Caco-2 (cell line): Measurements from ENCODE around the gene SEC23B. TPM values are rescaled to one million over a fixed set of nuclear protein-coding genes. Genes with fewer than 3 reads are reported as not detected.

Experiments
- BruUV-seq: library from RNA; stranded (reverse); fragments of 400-500 nt; replicated peaks from 2 replicates; lab custom pipeline; 2021; lab: Mats Ljungman, UMichigan
- CTCF ChIA-PET: fragments of 300-600 bp; sonication (Branson Sonifier 250); formaldehyde crosslinking; loops from one replicate; lab custom pipeline; 2022; ENCODE audit warnings: antibody characterized with exemption; lab: Charles Lee
- POLR2A ChIA-PET: fragments of 300-600 bp; sonication (Branson Sonifier 250); formaldehyde crosslinking; loops from one replicate; lab custom pipeline; 2022; ENCODE audit warnings: antibody characterized with exemption; lab: Charles Lee
- DNase-seq, 2 experiments: peaks; one replicate each; pipeline versions ENCODE4 v3.0.0 to v3.0.0-alpha.2; 2020 to 2022
- H3K27me3 ChIP-seq: replicated peaks from 2 replicates; pipeline ENCODE4 v1.6.0; 2011; ENCODE audit warnings: low read length; ENCODE audit not compliant: control insufficient read depth, insufficient read depth
- H3K36me3 ChIP-seq: 2 replicates; pipeline ENCODE4 v1.5.1; 2011; ENCODE audit warnings: low read length; ENCODE audit not compliant: control insufficient read depth, insufficient read depth
- H3K4me1 ChIP-seq: fragments of 250-450 bp; sonication (Bioruptor Pico); 2 replicates; pipeline ENCODE4 v1.5.1; 2020; ENCODE audit warnings: mild to moderate bottlenecking
- H3K4me3 ChIP-seq: 2 replicates; pipeline ENCODE4 v1.5.1; 2011; ENCODE audit warnings: low read depth, mild to moderate bottlenecking, control low read depth, low read length
- H3K9me3 ChIP-seq: fragments of 250-450 bp; sonication (Bioruptor Pico); 2 replicates; pipeline ENCODE4 v1.5.1; 2020; ENCODE audit warnings: mild to moderate bottlenecking, moderate library complexity
- H3K27ac Mint-ChIP-seq: one replicate; pipeline ENCODE4 v1.8.0; 2022; ENCODE audit warnings: mixed read lengths; ENCODE audit not compliant: unreplicated experiment
- H3K27me3 Mint-ChIP-seq: one replicate; pipeline ENCODE4 v1.8.0; 2022; ENCODE audit warnings: mixed read lengths; ENCODE audit not compliant: insufficient read depth, unreplicated experiment
- H3K36me3 Mint-ChIP-seq: one replicate; pipeline ENCODE4 v1.8.0; 2022; ENCODE audit warnings: mild to moderate bottlenecking, mixed read lengths; ENCODE audit not compliant: insufficient read depth, unreplicated experiment
- H3K4me1 Mint-ChIP-seq: one replicate; pipeline ENCODE4 v1.8.0; 2022; ENCODE audit warnings: low read depth, mixed read lengths; ENCODE audit not compliant: unreplicated experiment
- H3K4me3 Mint-ChIP-seq: one replicate; pipeline ENCODE4 v1.8.0; 2022; ENCODE audit warnings: mild to moderate bottlenecking, moderate library complexity, mixed read lengths; ENCODE audit not compliant: unreplicated experiment
- H3K9me3 Mint-ChIP-seq: one replicate; pipeline ENCODE4 v1.8.0; 2022; ENCODE audit warnings: mixed read lengths; ENCODE audit not compliant: unreplicated experiment
- CTCF ChIP-seq, 2 experiments: fragments of 200-600 bp in 1 of 2; IDR thresholded peaks; 1 replicate in 1 of 2; 2 replicates in 1 of 2; pipeline versions ENCODE4 v1.5.1 to v1.8.0; 2011 to 2022; ENCODE audit warnings: antibody characterized with exemption in 1 of 2, control low read depth in 1 of 2, inconsistent platforms in 1 of 2, low read depth in 1 of 2, low read length in 1 of 2, mild to moderate bottlenecking in 1 of 2, moderate library complexity in 1 of 2; ENCODE audit not compliant: insufficient read depth in 1 of 2, severe bottlenecking in 1 of 2, unreplicated experiment in 1 of 2
- intact Hi-C: fragments of 100-400 bp; cut with micrococcal nuclease; formaldehyde crosslinking; loops from one replicate; pipeline ENCODE4 v1.10.0; 2022; ENCODE audit not compliant: unreplicated experiment
- total RNA-seq: library from RNA; stranded (reverse); gene quantifications from 2 replicates; pipeline ENCODE4 v1.2.3, GENCODE V29; 2022

SEC23B gene
- total RNA-seq, 1 experiment from 2014 or later, result 84.1 TPM

- CTCF ChIA-PET, result no interaction called here
- Mint-ChIP-seq H3K36me3 (peaks cover 66% of the 10 kb centered on the region), H3K4me3 (no peak overlapping the region), H3K27ac (no peak overlapping the region), H3K9me3 (no peaks in the 10 kb centered on the region), H3K27me3 (no peaks in the 10 kb centered on the region), H3K4me1 (no peaks in the 10 kb centered on the region)
- Histone ChIP-seq H3K4me3 (no peak overlapping the region), H3K27me3 (no peaks in the 10 kb centered on the region), H3K36me3 (peaks cover 3% of the 10 kb centered on the region; the same call in 1 of the 2 replicates), H3K9me3 (no peaks in the 10 kb centered on the region), H3K4me1 (no peaks in the 10 kb centered on the region)
- TF ChIP-seq CTCF (IDR thresholded peaks at IDR 0.05; ENCODE audit: insufficient read depth in 1 of 2, low read depth in 1 of 2, low read length in 1 of 2, severe bottlenecking in 1 of 2, unreplicated experiment in 1 of 2), result no peak
- no peak for DNase-seq
- POLR2A ChIA-PET, result no interaction called here
- BruUV-seq, result no TSS peak
- intact Hi-C loops, result no loop called here
Observed at GRCh38 chr20:18541741-18542140, 34.0 kb downstream of the SEC23B start.

- H3K27ac Mint-ChIP-seq, result no peak overlapping the region
- H3K9me3 Mint-ChIP-seq, result no peaks in the 10 kb centered on the region
- intact Hi-C loops, result no loop called here
- no peaks in the 10 kb centered on the region for H3K9me3 ChIP-seq
- no peak overlapping the region for H3K4me3 ChIP-seq
- BruUV-seq, result no TSS peak
- no peaks in the 10 kb centered on the region for H3K27me3 Mint-ChIP-seq
- CTCF ChIA-PET, result no interaction called here
- no peaks in the 10 kb centered on the region for H3K4me1 Mint-ChIP-seq
- H3K27me3 ChIP-seq, result no peaks in the 10 kb centered on the region
- peaks cover 3% of the 10 kb centered on the region; the same call in 1 of the 2 replicates for H3K36me3 ChIP-seq
- H3K4me3 Mint-ChIP-seq, result no peak overlapping the region
- DNase-seq, result no peak
- TF ChIP-seq CTCF (IDR thresholded peaks at IDR 0.05; ENCODE audit: insufficient read depth in 1 of 2, low read depth in 1 of 2, low read length in 1 of 2, severe bottlenecking in 1 of 2, unreplicated experiment in 1 of 2), result no peak
- POLR2A ChIA-PET, result no interaction called here
- H3K36me3 Mint-ChIP-seq, result peaks cover 65% of the 10 kb centered on the region
- H3K4me1 ChIP-seq, result no peaks in the 10 kb centered on the region
Observed at GRCh38 chr20:18543216-18543615, 35.5 kb downstream of the SEC23B start.

- H3K9me3 Mint-ChIP-seq, result no peaks in the 10 kb centered on the region
- no peaks in the 10 kb centered on the region for H3K4me1 Mint-ChIP-seq
- no peak for TF ChIP-seq CTCF (IDR thresholded peaks at IDR 0.05; ENCODE audit: insufficient read depth in 1 of 2, low read depth in 1 of 2, low read length in 1 of 2, severe bottlenecking in 1 of 2, unreplicated experiment in 1 of 2)
- Histone ChIP-seq H3K4me1 (no peaks in the 10 kb centered on the region), H3K36me3 (peaks cover 3% of the 10 kb centered on the region; the same call in 1 of the 2 replicates), H3K4me3 (no peak overlapping the region), H3K27me3 (no peaks in the 10 kb centered on the region), H3K9me3 (no peaks in the 10 kb centered on the region)
- H3K4me3 Mint-ChIP-seq, result no peak overlapping the region
- H3K27ac Mint-ChIP-seq, result peak overlapping the region; percentile 9
- peaks cover 63% of the 10 kb centered on the region for H3K36me3 Mint-ChIP-seq
- BruUV-seq, result no TSS peak
- intact Hi-C loops, result no loop called here
- DNase-seq, result no peak
- ChIA-PET CTCF (no interaction called here), POLR2A (no interaction called here)
- H3K27me3 Mint-ChIP-seq, result no peaks in the 10 kb centered on the region
Observed at GRCh38 chr20:18543932-18544331, 36.2 kb downstream of the SEC23B start.
